GM12874 (cell line): ENCODE measurements around the gene VPS41.

Experiments
- TF ChIP-seq, protein P1 (sequence below): IDR thresholded peaks from 2 replicates; pipeline ENCODE4 v1.5.1; 2011; ENCODE audit warnings: low read depth, mild to moderate bottlenecking, control low read depth, low read length, moderate library complexity; ENCODE audit not compliant: insufficient read depth

VPS41 gene

GRCh38 chr7:38825721-38826440, 83.1 kb downstream of the VPS41 start:
- TF ChIP-seq, protein P1, sequence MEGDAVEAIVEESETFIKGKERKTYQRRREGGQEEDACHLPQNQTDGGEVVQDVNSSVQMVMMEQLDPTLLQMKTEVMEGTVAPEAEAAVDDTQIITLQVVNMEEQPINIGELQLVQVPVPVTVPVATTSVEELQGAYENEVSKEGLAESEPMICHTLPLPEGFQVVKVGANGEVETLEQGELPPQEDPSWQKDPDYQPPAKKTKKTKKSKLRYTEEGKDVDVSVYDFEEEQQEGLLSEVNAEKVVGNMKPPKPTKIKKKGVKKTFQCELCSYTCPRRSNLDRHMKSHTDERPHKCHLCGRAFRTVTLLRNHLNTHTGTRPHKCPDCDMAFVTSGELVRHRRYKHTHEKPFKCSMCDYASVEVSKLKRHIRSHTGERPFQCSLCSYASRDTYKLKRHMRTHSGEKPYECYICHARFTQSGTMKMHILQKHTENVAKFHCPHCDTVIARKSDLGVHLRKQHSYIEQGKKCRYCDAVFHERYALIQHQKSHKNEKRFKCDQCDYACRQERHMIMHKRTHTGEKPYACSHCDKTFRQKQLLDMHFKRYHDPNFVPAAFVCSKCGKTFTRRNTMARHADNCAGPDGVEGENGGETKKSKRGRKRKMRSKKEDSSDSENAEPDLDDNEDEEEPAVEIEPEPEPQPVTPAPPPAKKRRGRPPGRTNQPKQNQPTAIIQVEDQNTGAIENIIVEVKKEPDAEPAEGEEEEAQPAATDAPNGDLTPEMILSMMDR = no peak

DNA sequence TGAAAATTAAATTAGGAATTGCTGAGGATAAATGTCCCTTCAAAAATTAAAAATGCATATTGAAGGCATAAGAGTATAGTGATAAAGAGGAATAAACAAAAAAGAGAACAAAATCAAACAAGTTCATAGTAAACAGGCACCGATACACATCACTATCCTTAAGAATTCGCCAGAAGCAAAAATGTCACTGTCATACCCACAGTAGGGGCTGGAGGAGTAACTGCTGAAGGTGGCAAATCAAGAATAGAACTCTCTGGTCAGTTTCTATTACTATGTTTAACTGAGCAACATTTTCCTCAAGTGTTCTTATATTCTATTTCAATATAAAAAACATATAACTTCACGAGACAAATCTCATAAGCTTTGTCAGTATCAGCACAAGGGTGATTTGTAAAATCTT, 84.0 kb downstream of the VPS41 start:
- TF ChIP-seq, protein P1 = no peak

DNA sequence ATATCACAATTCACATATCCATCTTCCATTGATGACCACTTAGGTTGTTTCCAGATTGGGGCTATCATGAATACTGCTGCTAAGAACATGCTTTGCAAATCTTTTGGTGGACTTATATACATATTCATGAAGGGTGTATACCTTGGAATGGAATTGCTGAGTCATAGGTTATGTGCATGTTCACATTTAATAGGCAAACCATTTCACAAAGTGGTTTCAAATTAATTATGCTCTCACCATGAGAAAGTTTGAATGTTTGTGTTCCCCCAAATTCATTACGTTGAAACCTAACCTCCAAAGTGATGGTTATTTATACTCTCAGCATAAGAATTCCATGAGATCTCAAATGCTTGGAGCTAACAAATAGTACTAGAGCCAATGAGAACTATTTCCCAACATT, 86.4 kb downstream of the VPS41 start:
- TF ChIP-seq, protein P1 = no peak

- TF ChIP-seq, protein P1 = no peak
These were observed 88.4 kb downstream of the VPS41 start for GRCh38 chr7:38820571-38820970.

- TF ChIP-seq, protein P1 = no peak
These were observed 89.5 kb downstream of the VPS41 start for GRCh38 chr7:38819463-38819862.

- TF ChIP-seq, protein P1 = no peak
These were observed 91.5 kb downstream of the VPS41 start for GRCh38 chr7:38817526-38817925.

- TF ChIP-seq, protein P1 = no peak
These were observed 95.2 kb downstream of the VPS41 start for GRCh38 chr7:38813768-38814167.
